NCI-H1105 treated with DMSO at 0.1 percent for 48 hours (cell line): ENCODE results near the gene ACACB.

Experiments used
- DNase-seq: peaks from one replicate; lab custom pipeline; 2025; lab: John Stamatoyannopoulos, UW

The ACACB gene

GRCh38 chr12:109115758-109116610 is at the start of gene ACACB:
TSS of gene ACACB (plus strand) at chr12:109116587. CDS start at chr12:109139406, 22,819 bp downstream.
- peak; percentile 21 for DNase-seq

DNA sequence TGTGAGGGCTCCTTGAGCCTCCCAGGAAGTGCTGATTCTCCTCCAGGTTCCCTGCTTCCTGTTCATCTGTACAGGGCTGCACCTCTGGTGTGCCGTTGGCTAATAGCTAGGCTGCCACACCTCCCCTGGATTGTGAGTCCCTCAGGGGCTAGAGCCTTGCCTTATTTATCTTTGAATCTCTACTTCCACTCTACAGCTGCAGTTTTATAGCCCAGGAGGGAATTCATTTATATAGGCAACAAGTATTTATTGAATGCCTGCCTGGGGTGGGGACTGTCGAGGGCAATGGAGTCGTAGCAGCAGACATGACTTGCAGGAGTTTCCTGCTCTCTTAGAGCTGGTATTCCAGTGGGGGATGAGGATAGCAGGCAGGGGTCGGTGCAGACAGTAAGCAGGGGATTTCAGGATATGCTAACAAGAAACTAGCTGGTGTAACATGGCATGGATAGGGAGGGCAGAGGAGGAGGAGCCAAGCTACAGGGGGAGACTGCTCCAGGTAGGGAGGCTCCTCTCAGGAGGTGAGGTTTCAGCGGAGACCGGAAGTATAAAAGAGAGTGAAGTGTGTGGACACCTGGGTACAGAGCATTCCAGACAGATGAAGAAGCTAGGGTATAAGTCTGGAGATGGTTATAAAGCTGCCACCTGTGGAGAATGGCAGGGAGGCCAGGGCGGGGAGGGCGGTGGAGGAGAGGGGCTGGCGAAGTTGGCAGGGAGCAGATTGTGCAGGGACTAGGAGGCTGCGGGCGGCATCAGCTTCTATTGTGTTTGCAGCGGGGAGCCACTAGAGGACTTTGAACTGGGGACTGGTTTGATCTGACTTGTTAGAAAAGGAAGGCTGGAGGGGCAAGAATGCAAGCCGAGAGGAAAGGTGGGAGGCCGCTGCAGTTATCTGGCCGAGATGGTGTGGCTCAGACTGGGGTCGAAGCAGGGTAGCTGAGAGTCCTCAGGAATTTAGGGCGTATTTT is 46.8 kb upstream of the ACACB start:
- no peak for DNase-seq

DNA sequence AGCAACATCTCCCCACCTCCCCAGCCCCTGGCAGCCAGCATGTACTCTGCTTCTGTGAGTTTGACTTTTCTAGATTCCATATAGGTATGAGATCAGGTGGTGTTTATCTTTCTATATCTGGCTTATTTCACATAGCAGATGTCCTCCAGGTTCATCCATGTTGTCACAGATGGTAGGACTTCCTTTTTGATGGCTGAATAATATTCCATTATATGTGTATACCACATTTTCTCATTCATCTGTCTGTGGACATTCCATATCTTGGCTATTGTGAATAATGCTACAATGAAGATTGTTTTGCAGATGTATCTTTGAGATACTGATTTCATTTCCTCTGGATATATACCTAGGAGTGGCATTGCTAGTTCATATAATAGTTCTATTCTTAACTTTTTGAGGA is 41.5 kb upstream of the ACACB start:
- DNase-seq: no peak

DNA sequence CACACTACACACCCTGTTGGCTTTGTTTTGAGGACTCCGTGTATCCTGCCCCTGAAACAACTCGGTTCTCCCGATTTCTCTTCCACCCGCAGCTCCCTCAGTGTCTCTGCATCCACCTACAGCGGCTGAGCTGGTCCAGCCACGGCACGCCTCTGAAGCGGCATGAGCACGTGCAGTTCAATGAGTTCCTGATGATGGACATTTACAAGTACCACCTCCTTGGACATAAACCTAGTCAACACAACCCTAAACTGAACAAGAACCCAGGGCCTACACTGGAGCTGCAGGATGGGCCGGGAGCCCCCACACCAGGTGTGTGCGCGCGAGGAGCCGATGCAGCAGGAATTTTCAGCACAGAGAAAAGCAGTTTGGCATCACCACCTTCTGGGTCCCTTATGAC is 33.6 kb upstream of the ACACB start:
- no peak for DNase-seq

- DNase-seq: no peak
Observed at GRCh38 chr12:109084425-109084824, 32.0 kb upstream of the ACACB start.

DNA sequence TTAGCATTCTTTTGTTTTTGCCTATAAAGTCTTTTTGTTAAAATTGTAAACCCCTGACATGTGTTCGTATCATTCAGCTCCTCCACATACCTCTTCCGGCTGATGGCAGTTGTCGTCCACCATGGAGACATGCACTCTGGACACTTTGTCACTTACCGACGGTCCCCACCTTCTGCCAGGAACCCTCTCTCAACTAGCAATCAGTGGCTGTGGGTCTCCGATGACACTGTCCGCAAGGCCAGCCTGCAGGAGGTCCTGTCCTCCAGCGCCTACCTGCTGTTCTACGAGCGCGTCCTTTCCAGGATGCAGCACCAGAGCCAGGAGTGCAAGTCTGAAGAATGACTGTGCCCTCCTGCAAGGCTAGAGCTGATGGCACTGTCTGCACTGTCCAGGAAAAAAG is 30.8 kb upstream of the ACACB start:
- no peak for DNase-seq

DNA sequence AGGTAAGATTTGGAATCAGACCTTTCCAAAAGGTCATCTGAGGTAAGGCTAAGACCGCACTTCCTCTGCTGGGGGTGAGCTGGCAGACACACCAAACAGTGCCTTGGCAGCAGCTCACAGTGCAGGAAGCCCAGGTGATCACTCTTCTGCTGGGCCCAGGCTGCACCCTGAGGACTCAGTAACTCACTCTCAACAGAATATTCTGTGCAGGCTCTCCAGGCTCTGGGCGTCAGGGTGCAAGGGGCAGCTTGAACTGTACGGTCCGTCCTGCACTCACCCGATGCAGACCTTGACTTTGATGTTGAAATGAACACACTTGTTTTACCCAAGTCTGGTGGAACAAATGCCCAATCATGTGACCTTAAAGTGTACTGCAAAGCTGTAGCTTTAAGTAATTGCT is 29.1 kb upstream of the ACACB start:
- no peak for DNase-seq

GRCh38 chr12:109088818-109089217 is 27.6 kb upstream of the ACACB start:
- DNase-seq: no peak

- DNase-seq: no peak
Observed at GRCh38 chr12:109089683-109090082, 26.7 kb upstream of the ACACB start.

DNA sequence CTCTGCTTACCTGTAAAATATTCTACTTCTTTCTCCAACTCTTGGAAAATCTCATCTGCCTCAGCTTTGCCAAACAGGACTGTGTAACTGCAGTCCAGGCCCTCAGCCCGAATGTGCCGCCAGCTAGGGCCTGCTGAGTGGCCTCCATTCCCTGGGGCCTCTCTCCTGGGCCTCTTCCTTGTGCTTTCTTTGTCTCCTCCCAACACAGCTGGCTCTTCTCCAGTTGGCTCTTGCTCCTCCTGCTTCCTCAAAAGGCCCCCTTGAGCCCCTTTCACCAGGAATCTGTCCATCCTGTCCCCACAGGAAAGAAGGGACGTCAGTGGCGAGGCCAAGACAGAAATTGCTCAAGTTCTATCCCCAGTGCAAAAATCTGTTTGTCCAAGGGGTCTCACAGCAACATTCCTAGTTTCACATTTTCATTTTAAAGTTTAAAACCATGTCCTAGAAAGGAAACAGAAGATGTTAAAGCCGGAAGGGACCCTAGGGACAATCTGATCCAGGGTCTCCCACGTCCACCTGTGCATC is 23.8 kb upstream of the ACACB start:
- DNase-seq: no peak

DNA sequence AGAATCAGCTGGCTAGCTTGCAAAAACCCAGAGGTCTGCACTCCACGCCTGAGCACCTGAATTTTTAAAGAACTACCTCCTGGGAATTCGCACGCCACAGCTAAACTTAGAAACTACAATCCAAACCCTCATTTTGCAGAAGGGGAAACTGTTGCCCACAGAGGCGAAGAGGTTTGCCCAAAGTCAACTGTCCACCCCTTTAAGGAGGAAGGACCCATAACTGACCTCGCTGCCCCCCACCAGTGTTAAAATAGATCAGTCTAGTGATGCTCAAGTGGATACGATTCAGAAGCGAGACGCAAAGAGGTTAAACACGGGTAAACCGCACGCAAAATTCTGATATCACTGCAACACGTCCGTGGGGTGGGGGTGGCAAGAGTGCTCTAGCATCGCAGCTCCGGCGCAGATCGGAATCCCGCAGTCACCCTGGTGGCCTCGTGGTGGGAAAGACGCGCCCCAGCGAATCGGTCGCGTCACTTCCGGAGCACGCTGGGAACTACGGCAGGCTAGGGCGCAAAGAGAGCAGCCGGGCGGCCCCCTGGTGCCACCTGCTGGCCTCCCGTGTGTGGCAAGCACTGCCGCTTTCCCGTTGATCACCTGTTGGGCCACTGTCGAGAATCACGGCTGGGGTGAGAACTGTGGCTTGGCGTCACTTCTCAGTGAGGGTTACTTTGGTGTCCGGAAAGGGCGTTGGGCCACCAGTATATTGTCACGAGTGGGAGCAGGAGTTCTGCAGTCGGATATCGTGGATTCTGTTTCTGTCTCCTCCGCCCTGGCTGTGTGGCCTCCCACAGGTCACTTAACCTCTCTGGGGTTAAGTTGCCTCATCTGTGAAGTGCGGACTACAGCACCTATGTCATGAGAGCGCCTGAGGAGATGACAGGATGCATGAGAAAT is 23.1 kb upstream of the ACACB start, which contains the start of gene ALKBH2:
Gene ALKBH2, minus strand, starts transcription at position 451 of the 897 bp plus-strand sequence. CDS start 686 bp downstream, outside the sequence.
- DNase-seq: peak; percentile 92

GRCh38 chr12:109097140-109097434 is 19.3 kb upstream of the ACACB start:
- DNase-seq: no peak

- peak; percentile 94 for DNase-seq
Observed at GRCh38 chr12:109097435-109098182, 18.8 kb upstream of the ACACB start, which contains the start of gene UNG. TSS of gene UNG (plus strand) at chr12:109097597. CDS start at chr12:109097680, 83 bp downstream.

- peak; percentile 60 for DNase-seq
Observed at GRCh38 chr12:109098183-109098604, 18.2 kb upstream of the ACACB start.

- no peak for DNase-seq
Observed at GRCh38 chr12:109098651-109099050, 17.7 kb upstream of the ACACB start.

DNA sequence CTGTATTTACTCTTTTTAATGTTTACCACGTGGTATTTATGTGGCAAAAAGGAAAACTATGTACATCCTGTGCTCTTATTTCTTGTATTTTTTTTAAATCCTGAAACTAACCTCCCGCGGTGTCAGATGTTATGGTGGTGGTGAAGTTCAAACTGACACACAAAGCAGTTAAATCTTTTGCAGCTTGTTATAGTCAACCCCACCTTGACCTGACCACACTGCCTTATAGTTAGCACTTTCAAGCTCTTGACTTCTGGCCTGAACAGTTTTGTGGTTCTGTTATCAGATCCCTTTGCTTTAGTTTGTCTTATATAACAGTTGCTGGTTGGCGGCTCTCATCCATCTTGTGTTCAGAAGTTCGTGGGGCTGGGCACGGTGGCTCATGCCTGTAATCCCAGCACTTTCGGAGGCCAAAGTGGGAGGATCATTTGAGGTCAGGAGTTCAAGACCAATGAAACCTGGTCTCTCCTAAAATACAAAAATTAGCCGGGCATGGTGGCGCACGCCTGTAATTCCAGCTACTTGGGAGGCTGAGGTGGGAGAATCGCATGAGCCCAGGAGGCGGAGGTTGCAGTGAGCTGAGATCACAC is 16.9 kb upstream of the ACACB start:
- DNase-seq: no peak

GRCh38 chr12:109100741-109101140 is 15.6 kb upstream of the ACACB start:
- DNase-seq: no peak

DNA sequence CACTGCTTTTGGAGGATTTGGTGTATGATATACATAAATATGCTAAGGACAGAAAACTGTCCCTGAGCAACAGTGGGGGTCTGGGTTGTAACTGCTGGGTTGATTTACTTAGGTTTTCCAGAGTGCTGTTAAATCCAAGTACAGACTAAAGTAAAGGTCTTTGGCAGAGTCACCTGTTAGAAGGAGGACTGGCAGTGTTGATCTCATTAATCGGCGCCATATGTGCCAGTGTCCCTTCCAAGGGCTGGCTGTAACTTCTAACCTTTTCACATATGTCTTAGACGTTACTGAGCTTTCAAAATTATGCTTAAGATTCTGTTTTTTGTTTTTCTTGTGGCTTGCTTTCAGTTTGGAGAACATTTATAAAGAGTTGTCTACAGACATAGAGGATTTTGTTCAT is 13.9 kb upstream of the ACACB start:
- DNase-seq: no peak

DNA sequence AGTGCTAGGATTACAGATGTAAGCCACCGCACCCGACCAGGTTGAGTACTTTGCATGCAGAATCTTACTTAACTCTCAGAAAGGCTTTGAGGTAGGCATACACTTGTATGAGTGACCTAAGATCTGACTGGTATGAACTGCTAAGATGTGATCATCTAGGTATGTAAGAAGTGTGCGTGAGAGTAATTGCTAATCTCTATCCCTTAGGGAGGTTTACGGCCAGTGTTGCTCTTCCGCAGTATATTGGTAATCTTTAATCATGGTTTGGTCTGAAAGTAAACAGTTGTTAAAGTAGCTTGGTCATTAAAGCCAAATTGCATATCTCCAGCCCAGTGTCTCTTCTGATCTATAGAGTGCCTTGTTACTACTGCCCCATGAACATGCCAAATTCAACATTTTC is 11.2 kb upstream of the ACACB start:
- no peak for DNase-seq

GRCh38 chr12:109109746-109110350 is 6.5 kb upstream of the ACACB start:
- peak; percentile 4 for DNase-seq
